GM12891 (cell line): ENCODE data around the gene DDX31.

Experiments used
- POLR2A ChIP-seq: IDR thresholded peaks from 2 replicates; pipeline ENCODE4 v1.6.1; 2011; ENCODE audit warnings: low read depth, low read length, control low read depth
- POLR2AphosphoS5 ChIP-seq: IDR thresholded peaks from 2 replicates; pipeline ENCODE4 v1.6.1; 2011; ENCODE audit warnings: low read depth, low read length, control low read depth
- POU2F2 ChIP-seq: IDR thresholded peaks from 2 replicates; pipeline ENCODE4 v1.6.1; 2011; ENCODE audit warnings: low read depth, mild to moderate bottlenecking, control low read depth, low read length, moderate library complexity
- SPI1 ChIP-seq: IDR thresholded peaks from 2 replicates; pipeline ENCODE4 v1.6.1; 2011; ENCODE audit warnings: low read depth, low read length, control low read depth
- TAF1 ChIP-seq: IDR thresholded peaks from 2 replicates; pipeline ENCODE4 v1.6.1; 2011; ENCODE audit warnings: low read depth, low read length, control low read depth

DNA sequence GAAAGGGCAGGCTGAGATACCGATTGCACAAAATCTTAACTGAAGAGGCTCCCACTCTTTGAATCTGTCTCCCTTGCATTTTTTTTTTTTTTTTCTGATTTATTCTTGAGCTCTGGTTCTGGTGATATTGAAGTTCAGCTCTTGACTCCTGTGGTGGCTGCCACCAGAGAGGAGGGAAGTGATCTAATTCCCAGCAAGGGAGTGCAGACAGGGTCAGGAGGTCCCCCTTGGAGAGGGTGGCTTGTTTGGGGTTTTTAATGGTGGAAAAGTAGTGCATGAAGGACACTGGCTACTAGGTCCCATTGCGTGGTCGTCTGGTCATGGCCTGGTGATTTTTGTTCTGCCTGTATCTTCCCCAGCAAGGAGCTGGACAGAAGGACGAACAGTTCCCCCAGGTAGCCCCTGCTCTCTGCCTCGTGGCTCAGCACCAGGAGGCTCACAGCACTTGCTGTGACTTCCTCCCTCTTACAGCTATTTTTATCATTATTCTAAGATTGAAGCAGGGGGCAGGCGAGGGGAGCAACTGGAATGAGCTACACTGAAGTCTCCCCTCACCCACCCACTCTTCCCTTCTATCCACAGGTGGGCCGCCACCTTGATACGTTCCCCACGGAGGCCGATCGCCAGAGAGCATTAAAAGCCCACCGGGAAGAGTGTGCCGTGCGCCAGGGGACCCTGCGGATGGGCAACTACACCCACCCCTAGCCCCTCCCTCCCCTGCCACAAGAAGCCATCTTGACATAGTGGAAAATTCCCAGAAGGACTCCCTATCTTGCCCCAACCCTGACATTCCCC is 97.8 kb downstream of the DDX31 start:
- TF ChIP-seq TAF1 (no peak), POLR2AphosphoS5 (no peak), POLR2A (no peak), SPI1 (no peak), POU2F2 (no peak)
